Measurements from ENCODE around the gene IGFBP2. TPM values are rescaled to one million over a fixed set of nuclear protein-coding genes. Genes with fewer than 3 reads are reported as not detected.
A peak's percentile ranks its signal among the peaks of the same experiment; 100 is the strongest.

The IGFBP2 gene
- total and polyA plus RNA-seq, 2 of the 8 experiments (the other 6 are each of a cell fraction or from before 2014, with no cell fraction given), result 326 to 782 TPM

- peaks cover 7 to 61% of the 10 kb centered on the region in 2 experiments; a peak in 3 of 4 replicates for H3K79me2 ChIP-seq (ENCODE audit: control insufficient read depth in 1 of 2, insufficient read depth in 2 of 2, low read length in 2 of 2)
- peak overlapping the region; percentile 71 to 93 (median 86) for H3K4me3 ChIP-seq (ENCODE audit: extremely low read depth in 1 of 4, insufficient read depth in 2 of 4, low read depth in 3 of 4, low read length in 4 of 4)
- H3K27ac ChIP-seq (ENCODE audit: low read depth, low read length), result no peak overlapping the region
Observed at GRCh38 chr2:216635171-216635570, 2.0 kb downstream of the IGFBP2 start.

More at GRCh38 chr2:216635171-216635570, 2.0 kb downstream of the IGFBP2 start:
- Histone ChIP-seq H3K4ac (replicated peaks; ENCODE audit: insufficient read length, low read depth, low read length) (no peak overlapping the region), H4K91ac (replicated peaks; ENCODE audit: insufficient read length, low read length) (no peak overlapping the region), H3K9ac (replicated peaks in 1 of 4; ENCODE audit: extremely low read depth in 1 of 4, low read depth in 3 of 4, low read length in 3 of 4) (peak overlapping the region in 3 of 4 experiments; percentile 29 to 44 (median 39); a peak in 5 of 7 replicates), H3K23me2 (ENCODE audit: low read depth, low read length) (peaks cover 32% of the 10 kb centered on the region), H2AK5ac (ENCODE audit: low read depth, low read length) (no peak overlapping the region), H3K27me3 (replicated peaks in 1 of 4; ENCODE audit: control insufficient read depth in 3 of 4, extremely low read depth in 1 of 4, insufficient read depth in 3 of 4, low read length in 3 of 4) (peaks cover 0 to 8% (median 6%) of the 10 kb centered on the region in 4 experiments; a peak in 3 of 7 replicates), H2BK20ac (ENCODE audit: low read length) (peak overlapping the region; percentile 82; the same call in 1 of the 2 replicates), H4K5ac (ENCODE audit: insufficient read length, low read depth, low read length) (no peak overlapping the region), H3K36me3 (ENCODE audit: control insufficient read depth in 2 of 4, insufficient read depth in 4 of 4, low read length in 3 of 4) (peaks cover 2 to 8% (median 5%) of the 10 kb centered on the region in 4 experiments; a peak in 6 of 8 replicates), H3K18ac (ENCODE audit: extremely low read depth, low read length) (peak overlapping the region; percentile 87), H2BK15ac (ENCODE audit: low read length) (no peak overlapping the region), H3K14ac (ENCODE audit: insufficient read length) (no peak overlapping the region), H3K56ac (replicated peaks; ENCODE audit: insufficient read length, low read depth, low read length) (no peak overlapping the region), H2BK120ac (replicated peaks; ENCODE audit: low read depth, low read length) (no peak overlapping the region), H4K20me1 (replicated peaks in 1 of 2; ENCODE audit: control insufficient read depth in 1 of 2, insufficient read depth in 2 of 2, low read length in 2 of 2) (peaks cover 3 to 6% of the 10 kb centered on the region in 2 experiments), H2AFZ (ENCODE audit: low read length) (no peak overlapping the region), H3K23ac (ENCODE audit: insufficient read length) (no peak overlapping the region), H4K8ac (ENCODE audit: extremely low read depth, insufficient read depth, low read length) (no peak overlapping the region), H3K9me3 (ENCODE audit: insufficient read depth in 2 of 2, low read depth in 1 of 2, low read length in 1 of 2) (no peaks in the 10 kb centered on the region), H3K4me2 (ENCODE audit: insufficient read depth in 1 of 2, low read depth in 2 of 2, low read length in 2 of 2) (peak overlapping the region; percentile 95 to 99), H2BK12ac (ENCODE audit: low read depth, low read length) (no peak overlapping the region), H3K79me1 (ENCODE audit: low read depth, low read length) (peaks cover 8% of the 10 kb centered on the region), H3K4me1 (replicated peaks in 1 of 4; ENCODE audit: control insufficient read depth in 3 of 4, insufficient read depth in 4 of 4, low read length in 3 of 4) (peaks cover 14 to 25% (median 18%) of the 10 kb centered on the region in 4 experiments), H2BK5ac (ENCODE audit: low read depth, low read length) (no peak overlapping the region; the same call in 1 of the 2 replicates)
- 2% methylated on average over 7 of the region's 7 CpGs; no CpG with 5 or more reads in 1 of the 2 experiments for WGBS, 2 experiments (ENCODE audit: extremely low coverage in 1 of 2, insufficient coverage in 1 of 2, insufficient read length in 1 of 2, insufficient replicate concordance in 2 of 2, low coverage in 1 of 2, low lambda C conversion rate in 2 of 2, missing lambda C conversion rate in 1 of 2)
- POLR2A ChIA-PET (ENCODE audit: partially characterized antibody), result interaction anchor here (0.6 to 4.6 kb wide), 21 partner anchors 9 to 137 kb away, joined by 3 to 28 read pairs (median 3); partner anchors contain the start of gene RPL37A
- no peak for FAIRE-seq
- CTCF ChIA-PET (ENCODE audit: partially characterized antibody), result interaction anchor here (1.1 to 6.3 kb wide), 4 partner anchors 15 to 122 kb away, joined by 3 to 54 read pairs (median 4); no protein-coding TSS in a partner anchor
- no peak for TF ChIP-seq HDAC6 (IDR thresholded peaks at IDR 0.05; ENCODE audit: low read depth, low read length)
- TF ChIP-seq MAX (IDR thresholded peaks at IDR 0.05), result 0 out of 2 replicates have a peak, but pooled peaks have one; percentile 11
- no peak for DNase-seq (ENCODE audit: low read depth in 1 of 2, low spot score in 2 of 2)

All from H1 (cell line).